Glutamatergic neuron (in vitro differentiated cells): Measurements from ENCODE around the gene PTPRE. TPM values are rescaled to one million over a fixed set of nuclear protein-coding genes. Genes with fewer than 3 reads are reported as not detected.
"Not testable (repeated sequence)": the region's sequence is repeated elsewhere in the genome, so short reads cannot be mapped to it uniquely, and the experiment has no call there.

Source experiments
- DNase-seq: peaks from one replicate; pipeline ENCODE4 v3.0.0; 2022
- H3K27ac Mint-ChIP-seq: one replicate; pipeline ENCODE4 v1.8.0; 2020; ENCODE audit warnings: mild to moderate bottlenecking, mixed read lengths, inconsistent platforms; ENCODE audit not compliant: unreplicated experiment
- H3K27me3 Mint-ChIP-seq: one replicate; pipeline ENCODE4 v1.8.0; 2020; ENCODE audit warnings: mild to moderate bottlenecking, moderate library complexity, mixed read lengths, inconsistent platforms; ENCODE audit not compliant: unreplicated experiment
- H3K36me3 Mint-ChIP-seq: one replicate; pipeline ENCODE4 v1.8.0; 2020; ENCODE audit warnings: mild to moderate bottlenecking, mixed read lengths, inconsistent platforms; ENCODE audit not compliant: unreplicated experiment
- H3K4me1 Mint-ChIP-seq: one replicate; pipeline ENCODE4 v1.8.0; 2020; ENCODE audit warnings: mild to moderate bottlenecking, low read depth, mixed read lengths, inconsistent platforms; ENCODE audit not compliant: unreplicated experiment
- H3K4me3 Mint-ChIP-seq: one replicate; pipeline ENCODE4 v1.8.0; 2020; ENCODE audit warnings: mild to moderate bottlenecking, mixed read lengths, inconsistent platforms; ENCODE audit not compliant: unreplicated experiment
- H3K9me3 Mint-ChIP-seq: one replicate; pipeline ENCODE4 v1.8.0; 2020; ENCODE audit warnings: mild to moderate bottlenecking, moderate library complexity, mixed read lengths, inconsistent platforms; ENCODE audit not compliant: unreplicated experiment
- total RNA-seq: library from RNA; stranded (reverse); fragmentation: NEBNext Ultra II Directional; extraction: Animal tissue kit (Norgen Biotek cat#: 25700); gene quantifications from one replicate; pipeline ENCODE4 v1.2.1, GENCODE V29; 2021; ENCODE audit not compliant: unreplicated experiment
- TF ChIP-seq, protein P1 (sequence below): fragments of 200-600 bp; sonication (generic); IDR thresholded peaks from one replicate; pipeline ENCODE4 v1.5.0; 2021; ENCODE audit not compliant: partially characterized antibody, unreplicated experiment

PTPRE gene
- total RNA-seq, 1 donor from 2014 or later: 2.6 TPM

DNA sequence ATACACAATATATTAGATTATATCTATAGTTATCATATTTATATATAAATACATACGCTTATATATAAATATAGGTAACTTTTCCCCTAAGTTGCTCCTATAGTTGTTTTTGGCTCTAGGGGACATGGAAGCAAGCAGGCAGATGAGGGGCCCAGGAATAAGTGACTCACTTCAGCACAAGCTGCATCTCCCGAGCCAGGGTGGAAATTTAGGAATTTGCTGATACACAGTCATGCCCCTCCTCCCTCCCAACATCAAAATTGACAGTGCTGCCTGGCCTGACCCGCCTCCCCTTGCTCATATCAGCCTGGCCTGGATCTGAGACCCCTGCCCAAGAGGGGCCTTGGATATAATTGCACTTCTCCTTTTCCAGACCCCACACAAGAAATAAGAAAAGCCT, 185.6 kb downstream of the PTPRE start:
- Mint-ChIP-seq H3K9me3 (peaks cover 2% of the 10 kb centered on the region), H3K36me3 (no peaks in the 10 kb centered on the region), H3K27me3 (no peaks in the 10 kb centered on the region), H3K27ac (no peak overlapping the region), H3K4me1 (peaks cover 15% of the 10 kb centered on the region), H3K4me3 (no peak overlapping the region)
- DNase-seq: no peak
- TF ChIP-seq, protein P1, sequence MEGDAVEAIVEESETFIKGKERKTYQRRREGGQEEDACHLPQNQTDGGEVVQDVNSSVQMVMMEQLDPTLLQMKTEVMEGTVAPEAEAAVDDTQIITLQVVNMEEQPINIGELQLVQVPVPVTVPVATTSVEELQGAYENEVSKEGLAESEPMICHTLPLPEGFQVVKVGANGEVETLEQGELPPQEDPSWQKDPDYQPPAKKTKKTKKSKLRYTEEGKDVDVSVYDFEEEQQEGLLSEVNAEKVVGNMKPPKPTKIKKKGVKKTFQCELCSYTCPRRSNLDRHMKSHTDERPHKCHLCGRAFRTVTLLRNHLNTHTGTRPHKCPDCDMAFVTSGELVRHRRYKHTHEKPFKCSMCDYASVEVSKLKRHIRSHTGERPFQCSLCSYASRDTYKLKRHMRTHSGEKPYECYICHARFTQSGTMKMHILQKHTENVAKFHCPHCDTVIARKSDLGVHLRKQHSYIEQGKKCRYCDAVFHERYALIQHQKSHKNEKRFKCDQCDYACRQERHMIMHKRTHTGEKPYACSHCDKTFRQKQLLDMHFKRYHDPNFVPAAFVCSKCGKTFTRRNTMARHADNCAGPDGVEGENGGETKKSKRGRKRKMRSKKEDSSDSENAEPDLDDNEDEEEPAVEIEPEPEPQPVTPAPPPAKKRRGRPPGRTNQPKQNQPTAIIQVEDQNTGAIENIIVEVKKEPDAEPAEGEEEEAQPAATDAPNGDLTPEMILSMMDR: no peak

DNA sequence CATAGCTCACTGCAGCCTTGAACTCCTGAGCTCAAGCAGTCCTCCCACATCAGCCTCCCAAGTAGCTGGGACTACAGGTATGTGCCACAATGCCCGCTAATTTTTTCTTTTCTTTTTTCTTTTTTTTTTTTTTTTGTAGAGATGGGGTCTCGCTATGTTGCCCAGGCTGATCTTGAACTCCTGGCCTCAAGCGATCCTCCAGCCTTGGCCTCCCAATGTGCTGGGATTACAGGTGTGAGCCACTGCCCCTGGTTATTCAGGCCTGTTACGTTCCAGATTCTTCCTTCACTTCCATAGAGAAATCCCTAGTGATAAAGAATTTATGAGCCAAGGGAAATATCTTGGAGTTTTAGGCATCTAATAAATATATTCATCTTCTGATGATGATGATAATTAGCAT, 187.7 kb downstream of the PTPRE start:
- H3K4me3 Mint-ChIP-seq: not testable (repeated sequence)

DNA sequence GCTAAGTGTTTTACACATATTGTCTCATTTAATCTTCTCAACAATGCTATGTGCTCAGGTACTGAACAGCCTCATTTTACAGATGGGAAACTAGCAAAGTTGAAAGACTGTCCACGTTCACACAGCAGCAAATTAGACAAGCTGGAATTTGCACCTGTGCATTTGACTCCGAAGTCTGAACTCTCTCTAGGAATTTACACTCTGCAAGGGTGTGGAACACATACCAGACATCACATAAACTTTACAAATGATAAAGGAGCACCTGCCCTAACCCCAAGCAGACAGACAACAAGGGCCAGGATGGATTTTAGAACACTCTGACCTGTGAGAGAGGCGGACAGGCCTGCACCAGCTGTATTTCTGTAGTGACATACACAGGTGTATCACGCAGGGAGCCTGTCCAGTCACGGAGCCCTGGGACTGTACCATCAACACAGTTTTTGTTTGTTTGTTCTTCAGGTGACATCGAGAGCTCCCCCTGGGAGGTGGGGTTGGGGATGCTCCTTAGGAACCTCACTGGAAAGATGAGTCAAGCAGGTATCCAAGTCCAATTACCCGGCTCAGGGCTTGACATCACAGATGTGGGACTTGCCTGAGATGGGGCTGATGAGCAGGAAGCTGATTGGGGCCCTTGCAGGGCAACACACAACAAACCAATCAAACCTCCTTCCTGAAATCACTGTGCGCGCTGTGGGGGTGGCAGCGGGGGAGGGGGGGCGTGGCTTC, 188.3 kb downstream of the PTPRE start:
- Mint-ChIP-seq H3K4me3 (no peak overlapping the region), H3K9me3 (peaks cover 2% of the 10 kb centered on the region), H3K27me3 (no peaks in the 10 kb centered on the region), H3K4me1 (peaks cover 6% of the 10 kb centered on the region), H3K27ac (no peak overlapping the region), H3K36me3 (no peaks in the 10 kb centered on the region)
- no peak for DNase-seq
- TF ChIP-seq, protein P1: no peak

More for the DNA sequence above, 187.7 kb downstream of the PTPRE start:
- not testable (repeated sequence) for H3K27ac Mint-ChIP-seq, H3K9me3 Mint-ChIP-seq, H3K4me1 Mint-ChIP-seq, H3K36me3 Mint-ChIP-seq, DNase-seq, H3K27me3 Mint-ChIP-seq

DNA sequence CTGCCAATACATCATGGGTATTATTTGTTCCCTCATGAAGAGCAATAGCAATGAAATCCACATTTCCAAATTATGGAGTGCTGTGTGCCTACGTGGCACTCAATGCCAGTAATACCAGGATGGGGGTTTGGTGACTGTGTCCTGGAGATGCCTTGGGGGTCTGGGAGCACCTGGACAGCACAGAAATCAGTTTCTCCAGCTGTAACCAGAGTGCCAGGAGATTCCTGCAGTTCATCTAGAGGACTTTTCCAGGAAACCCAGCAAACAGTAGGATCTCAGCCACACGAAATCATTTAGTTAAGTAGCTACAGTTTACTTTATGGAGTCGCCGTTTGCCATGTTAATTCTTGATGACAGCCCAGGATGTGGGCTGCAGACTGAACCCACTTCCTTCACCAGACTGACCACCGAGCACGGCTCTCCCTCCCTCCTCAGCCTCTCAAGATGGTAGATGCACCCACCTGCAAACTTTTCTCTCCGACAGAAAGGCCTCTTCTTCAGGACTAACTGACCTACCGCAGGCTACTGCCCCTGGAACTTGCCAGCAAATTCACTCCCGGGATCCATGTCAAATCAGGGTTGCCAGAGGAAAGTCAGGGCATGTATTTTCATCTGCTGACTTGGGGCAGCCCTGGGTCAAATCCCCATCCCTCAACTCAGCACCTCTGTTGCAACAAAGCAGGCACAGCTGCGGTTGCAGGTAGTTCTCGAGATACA, 189.0 kb downstream of the PTPRE start:
- no peaks in the 10 kb centered on the region for H3K27me3 Mint-ChIP-seq
- H3K4me1 Mint-ChIP-seq: peaks cover 3% of the 10 kb centered on the region
- H3K4me3 Mint-ChIP-seq: no peak overlapping the region
- H3K9me3 Mint-ChIP-seq: peaks cover 2% of the 10 kb centered on the region
- no peak for DNase-seq
- no peaks in the 10 kb centered on the region for H3K36me3 Mint-ChIP-seq
- H3K27ac Mint-ChIP-seq: no peak overlapping the region
- TF ChIP-seq, protein P1: no peak

DNA sequence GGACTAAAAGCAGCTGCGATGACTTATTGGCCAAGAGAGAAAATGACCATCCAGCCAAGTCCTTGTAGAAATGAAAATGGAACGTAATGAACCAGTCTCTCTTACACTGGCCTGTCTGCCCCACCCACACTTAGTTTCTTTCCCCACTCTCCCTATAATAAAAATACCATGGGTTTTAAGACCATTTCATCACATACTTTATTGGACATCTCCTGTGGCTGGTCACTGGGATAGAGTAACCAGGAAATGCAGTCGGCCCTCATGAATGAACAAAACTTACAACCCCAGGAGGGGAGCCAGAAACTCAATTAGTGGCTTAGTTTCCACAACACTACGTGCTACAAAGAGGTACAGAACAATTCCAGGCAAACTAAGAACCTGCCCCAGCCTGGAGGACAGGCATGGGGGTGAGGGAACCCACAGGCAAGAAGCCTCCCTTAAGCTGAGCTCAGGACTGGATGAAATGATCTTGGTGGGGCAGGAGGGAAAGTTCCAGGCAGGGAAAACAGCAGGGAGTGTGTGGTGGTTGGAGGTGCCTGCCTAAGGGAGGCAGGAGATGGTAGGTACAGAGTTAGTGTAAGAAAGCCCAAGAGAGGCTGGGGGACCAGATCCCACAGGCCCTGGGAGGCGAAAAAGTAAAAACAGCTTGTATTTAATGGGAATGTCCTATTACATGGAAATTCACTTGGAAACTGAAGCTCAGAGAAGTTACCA, 189.7 kb downstream of the PTPRE start:
- H3K27ac Mint-ChIP-seq: no peak overlapping the region
- no peak overlapping the region for H3K4me3 Mint-ChIP-seq
- TF ChIP-seq, protein P1: no peak
- no peaks in the 10 kb centered on the region for H3K27me3 Mint-ChIP-seq
- no peaks in the 10 kb centered on the region for H3K36me3 Mint-ChIP-seq
- no peak for DNase-seq
- peaks cover 3% of the 10 kb centered on the region for H3K4me1 Mint-ChIP-seq
- peaks cover 2% of the 10 kb centered on the region for H3K9me3 Mint-ChIP-seq
